GM23338 (cell line): Measurements from ENCODE around the gene TYMP. TPM values are rescaled to one million over a fixed set of nuclear protein-coding genes. Genes with fewer than 3 reads are reported as not detected.

Source experiments
- ATAC-seq: fragments of 200-7000 bp; cut with Tn5 transposase; 3 replicates; pipeline ENCODE4 v1.9.1; 2020
- DNase-seq: peaks from one replicate; pipeline ENCODE4 v3.0.0-alpha.2; 2015; ENCODE audit warnings: low spot score
- H2AFZ ChIP-seq: fragments of 200-600 bp; sonication (generic); 2 replicates; pipeline ENCODE4 v1.8.0; 2016; ENCODE audit warnings: antibody characterized with exemption, mild to moderate bottlenecking, moderate library complexity
- H3F3A ChIP-seq: fragments of 200-600 bp; sonication (generic); replicated peaks from 2 replicates; pipeline ENCODE4 v1.8.0; 2017; ENCODE audit warnings: antibody characterized with exemption, mixed run types, low read depth
- H3K27ac ChIP-seq: fragments of 200-600 bp; sonication (generic); 2 replicates; pipeline ENCODE4 v1.6.1; 2016; ENCODE audit warnings: low read depth
- H3K27me3 ChIP-seq: fragments of 200-600 bp; sonication (generic); 2 replicates; pipeline ENCODE4 v1.8.0; 2016; ENCODE audit warnings: mild to moderate bottlenecking, mixed run types, moderate library complexity; ENCODE audit not compliant: insufficient read depth
- H3K36me3 ChIP-seq: fragments of 200-600 bp; sonication (generic); 2 replicates; pipeline ENCODE4 v1.8.0; 2016; ENCODE audit warnings: mild to moderate bottlenecking; ENCODE audit not compliant: insufficient read depth
- H3K4me1 ChIP-seq: fragments of 200-600 bp; sonication (generic); 2 replicates; pipeline ENCODE4 v1.8.0; 2016; ENCODE audit warnings: mild to moderate bottlenecking, moderate library complexity; ENCODE audit not compliant: insufficient read depth
- H3K4me2 ChIP-seq: fragments of 200-600 bp; sonication (generic); 2 replicates; pipeline ENCODE4 v1.7.1; 2017; ENCODE audit warnings: mixed run types
- H3K4me3 ChIP-seq: fragments of 200-600 bp; sonication (generic); 2 replicates; pipeline ENCODE4 v1.6.1; 2016; ENCODE audit warnings: mixed run types
- H3K79me2 ChIP-seq: fragments of 200-600 bp; sonication (generic); replicated peaks from 2 replicates; pipeline ENCODE4 v1.8.0; 2017; ENCODE audit warnings: mild to moderate bottlenecking; ENCODE audit not compliant: insufficient read depth
- H3K9me2 ChIP-seq: fragments of 200-600 bp; sonication (generic); 2 replicates; pipeline ENCODE4 v1.8.0; 2017; ENCODE audit not compliant: insufficient read depth
- H4K20me1 ChIP-seq: fragments of 200-600 bp; sonication (generic); replicated peaks from 2 replicates; pipeline ENCODE4 v1.8.0; 2017; ENCODE audit warnings: mild to moderate bottlenecking; ENCODE audit not compliant: insufficient read depth
- H3K27ac Mint-ChIP-seq: 2 replicates; pipeline ENCODE4 v1.8.0; 2020; ENCODE audit warnings: inconsistent platforms, mild to moderate bottlenecking, moderate library complexity, mixed read lengths
- H3K27me3 Mint-ChIP-seq: 3 replicates; pipeline ENCODE4 v1.8.0; 2022; ENCODE audit warnings: low read depth, mild to moderate bottlenecking, moderate library complexity, mixed read lengths, inconsistent platforms; ENCODE audit not compliant: insufficient read depth, poor library complexity
- H3K36me3 Mint-ChIP-seq: 3 replicates; pipeline ENCODE4 v1.8.0; 2021; ENCODE audit warnings: low read depth, mild to moderate bottlenecking, inconsistent platforms, moderate library complexity, mixed read lengths
- H3K4me1 Mint-ChIP-seq: 3 replicates; pipeline ENCODE4 v1.8.0; 2020; ENCODE audit warnings: mild to moderate bottlenecking, inconsistent platforms, mixed read lengths
- H3K4me3 Mint-ChIP-seq: 3 replicates; pipeline ENCODE4 v1.8.0; 2021; ENCODE audit warnings: moderate library complexity, mild to moderate bottlenecking, inconsistent platforms, mixed read lengths
- H3K9me3 Mint-ChIP-seq: 3 replicates; pipeline ENCODE4 v1.8.0; 2020; ENCODE audit warnings: moderate library complexity, mild to moderate bottlenecking, inconsistent platforms, mixed read lengths
- CREB1 ChIP-seq: fragments of 250-450 bp; sonication (Bioruptor Pico); IDR thresholded peaks from 2 replicates; pipeline ENCODE4 v1.5.0; 2020; ENCODE audit warnings: low read depth, mild to moderate bottlenecking, moderate library complexity
- CTCF ChIP-seq, 2 experiments: fragments of 200-600 bp in 1 of 2; sonication (generic) in 1 of 2; conservative IDR thresholded peaks; 2 replicates each; pipeline versions ENCODE4 v1.5.1 to v1.6.1; 2016 to 2017; ENCODE audit warnings: antibody characterized with exemption in 2 of 2, low read depth in 2 of 2, mild to moderate bottlenecking in 2 of 2, moderate library complexity in 1 of 2
- EZH2 ChIP-seq: fragments of 200-600 bp; sonication (generic); IDR thresholded peaks from one replicate; pipeline ENCODE4 v1.8.0; 2017; ENCODE audit warnings: antibody characterized with exemption, mild to moderate bottlenecking, low read depth; ENCODE audit not compliant: unreplicated experiment
- EZH2phosphoT487 ChIP-seq: fragments of 200-600 bp; sonication (generic); IDR thresholded peaks from one replicate; pipeline ENCODE4 v1.8.1; 2018; ENCODE audit warnings: antibody characterized with exemption; ENCODE audit not compliant: unreplicated experiment
- JUNB ChIP-seq: IDR thresholded peaks from one replicate; pipeline ENCODE4 v1.6.1; 2016; ENCODE audit warnings: antibody characterized with exemption; ENCODE audit not compliant: unreplicated experiment
- NANOG ChIP-seq: IDR thresholded peaks from 2 replicates; pipeline ENCODE4 v1.6.1; 2016; ENCODE audit warnings: antibody characterized with exemption, borderline replicate concordance
- POLR2AphosphoS5 ChIP-seq: IDR thresholded peaks from 2 replicates; pipeline ENCODE4 v1.6.1; 2016; ENCODE audit warnings: antibody characterized with exemption, low read depth
- STAT1 ChIP-seq: IDR thresholded peaks from one replicate; pipeline ENCODE4 v1.6.1; 2016; ENCODE audit warnings: antibody characterized with exemption; ENCODE audit not compliant: unreplicated experiment
- ZNF114 ChIP-seq: fragments of 250-450 bp; sonication (Bioruptor Pico); IDR thresholded peaks from 2 replicates; pipeline ENCODE4 v1.5.0; 2020; ENCODE audit warnings: mild to moderate bottlenecking, moderate library complexity
- ZNF331 ChIP-seq: fragments of 250-450 bp; sonication (Bioruptor Pico); IDR thresholded peaks from 2 replicates; pipeline ENCODE4 v1.5.0; 2020; ENCODE audit warnings: low read depth, mild to moderate bottlenecking, moderate library complexity
- polyA plus RNA-seq: library from polyadenylated mRNA; unstranded; fragments of >200 nt; fragmentation: Nextera tagmentation; extraction: Ambion mirVana; gene quantifications from 2 replicates; pipeline ENCODE4 v1.2.1, GENCODE V29; 2016
- total RNA-seq: library from RNA; depleted of rRNA; stranded (reverse); fragments of >200 nt; shearing (Covaris generic); gene quantifications from 2 replicates; pipeline ENCODE4 v1.2.3, GENCODE V29; 2014
- TF ChIP-seq, protein P1 (sequence below): IDR thresholded peaks from 2 replicates; pipeline ENCODE4 v1.6.1; 2016; ENCODE audit warnings: antibody characterized with exemption
- TF ChIP-seq, protein P2 (sequence below): fragments of 250-450 bp; sonication (Bioruptor Pico); IDR thresholded peaks from 2 replicates; pipeline ENCODE4 v1.5.0; 2020; ENCODE audit warnings: mild to moderate bottlenecking, moderate library complexity
- TF ChIP-seq, protein P3 (sequence below): IDR thresholded peaks from one replicate; pipeline ENCODE4 v1.6.1; 2018; ENCODE audit warnings: antibody characterized with exemption; ENCODE audit not compliant: unreplicated experiment

TYMP gene
- total and polyA plus RNA-seq, 2 experiments from 2014 or later = 0.28 to 1.8 TPM

GRCh38 chr22:50489363-50490243 is 40.2 kb downstream of the TYMP start:
- peaks cover 13% of the 10 kb centered on the region for H3K27me3 Mint-ChIP-seq

More at GRCh38 chr22:50489363-50490243, 40.2 kb downstream of the TYMP start:
- H3K27me3 ChIP-seq = no peaks in the 10 kb centered on the region
- Mint-ChIP-seq H3K9me3 (no peaks in the 10 kb centered on the region), H3K27ac (no peak overlapping the region), H3K4me1 (peaks cover 3% of the 10 kb centered on the region; the same call in 1 of the 3 replicates), H3K36me3 (no peaks in the 10 kb centered on the region), H3K4me3 (no peak overlapping the region)
- TF ChIP-seq NANOG (no peak), CTCF (conservative IDR thresholded peaks at IDR 0.05; ENCODE audit: low read depth in 2 of 2) (no peak), ZNF331 (CRISPR knock-in tag) (no peak), STAT1 (no peak), POLR2AphosphoS5 (no peak), ZNF114 (no peak), JUNB (no peak), EZH2 (no peak), CREB1 (CRISPR knock-in tag) (no peak), EZH2phosphoT487 (no peak)
- TF ChIP-seq, protein P1, sequence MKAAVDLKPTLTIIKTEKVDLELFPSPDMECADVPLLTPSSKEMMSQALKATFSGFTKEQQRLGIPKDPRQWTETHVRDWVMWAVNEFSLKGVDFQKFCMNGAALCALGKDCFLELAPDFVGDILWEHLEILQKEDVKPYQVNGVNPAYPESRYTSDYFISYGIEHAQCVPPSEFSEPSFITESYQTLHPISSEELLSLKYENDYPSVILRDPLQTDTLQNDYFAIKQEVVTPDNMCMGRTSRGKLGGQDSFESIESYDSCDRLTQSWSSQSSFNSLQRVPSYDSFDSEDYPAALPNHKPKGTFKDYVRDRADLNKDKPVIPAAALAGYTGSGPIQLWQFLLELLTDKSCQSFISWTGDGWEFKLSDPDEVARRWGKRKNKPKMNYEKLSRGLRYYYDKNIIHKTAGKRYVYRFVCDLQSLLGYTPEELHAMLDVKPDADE = no peak
- TF ChIP-seq, protein P2, sequence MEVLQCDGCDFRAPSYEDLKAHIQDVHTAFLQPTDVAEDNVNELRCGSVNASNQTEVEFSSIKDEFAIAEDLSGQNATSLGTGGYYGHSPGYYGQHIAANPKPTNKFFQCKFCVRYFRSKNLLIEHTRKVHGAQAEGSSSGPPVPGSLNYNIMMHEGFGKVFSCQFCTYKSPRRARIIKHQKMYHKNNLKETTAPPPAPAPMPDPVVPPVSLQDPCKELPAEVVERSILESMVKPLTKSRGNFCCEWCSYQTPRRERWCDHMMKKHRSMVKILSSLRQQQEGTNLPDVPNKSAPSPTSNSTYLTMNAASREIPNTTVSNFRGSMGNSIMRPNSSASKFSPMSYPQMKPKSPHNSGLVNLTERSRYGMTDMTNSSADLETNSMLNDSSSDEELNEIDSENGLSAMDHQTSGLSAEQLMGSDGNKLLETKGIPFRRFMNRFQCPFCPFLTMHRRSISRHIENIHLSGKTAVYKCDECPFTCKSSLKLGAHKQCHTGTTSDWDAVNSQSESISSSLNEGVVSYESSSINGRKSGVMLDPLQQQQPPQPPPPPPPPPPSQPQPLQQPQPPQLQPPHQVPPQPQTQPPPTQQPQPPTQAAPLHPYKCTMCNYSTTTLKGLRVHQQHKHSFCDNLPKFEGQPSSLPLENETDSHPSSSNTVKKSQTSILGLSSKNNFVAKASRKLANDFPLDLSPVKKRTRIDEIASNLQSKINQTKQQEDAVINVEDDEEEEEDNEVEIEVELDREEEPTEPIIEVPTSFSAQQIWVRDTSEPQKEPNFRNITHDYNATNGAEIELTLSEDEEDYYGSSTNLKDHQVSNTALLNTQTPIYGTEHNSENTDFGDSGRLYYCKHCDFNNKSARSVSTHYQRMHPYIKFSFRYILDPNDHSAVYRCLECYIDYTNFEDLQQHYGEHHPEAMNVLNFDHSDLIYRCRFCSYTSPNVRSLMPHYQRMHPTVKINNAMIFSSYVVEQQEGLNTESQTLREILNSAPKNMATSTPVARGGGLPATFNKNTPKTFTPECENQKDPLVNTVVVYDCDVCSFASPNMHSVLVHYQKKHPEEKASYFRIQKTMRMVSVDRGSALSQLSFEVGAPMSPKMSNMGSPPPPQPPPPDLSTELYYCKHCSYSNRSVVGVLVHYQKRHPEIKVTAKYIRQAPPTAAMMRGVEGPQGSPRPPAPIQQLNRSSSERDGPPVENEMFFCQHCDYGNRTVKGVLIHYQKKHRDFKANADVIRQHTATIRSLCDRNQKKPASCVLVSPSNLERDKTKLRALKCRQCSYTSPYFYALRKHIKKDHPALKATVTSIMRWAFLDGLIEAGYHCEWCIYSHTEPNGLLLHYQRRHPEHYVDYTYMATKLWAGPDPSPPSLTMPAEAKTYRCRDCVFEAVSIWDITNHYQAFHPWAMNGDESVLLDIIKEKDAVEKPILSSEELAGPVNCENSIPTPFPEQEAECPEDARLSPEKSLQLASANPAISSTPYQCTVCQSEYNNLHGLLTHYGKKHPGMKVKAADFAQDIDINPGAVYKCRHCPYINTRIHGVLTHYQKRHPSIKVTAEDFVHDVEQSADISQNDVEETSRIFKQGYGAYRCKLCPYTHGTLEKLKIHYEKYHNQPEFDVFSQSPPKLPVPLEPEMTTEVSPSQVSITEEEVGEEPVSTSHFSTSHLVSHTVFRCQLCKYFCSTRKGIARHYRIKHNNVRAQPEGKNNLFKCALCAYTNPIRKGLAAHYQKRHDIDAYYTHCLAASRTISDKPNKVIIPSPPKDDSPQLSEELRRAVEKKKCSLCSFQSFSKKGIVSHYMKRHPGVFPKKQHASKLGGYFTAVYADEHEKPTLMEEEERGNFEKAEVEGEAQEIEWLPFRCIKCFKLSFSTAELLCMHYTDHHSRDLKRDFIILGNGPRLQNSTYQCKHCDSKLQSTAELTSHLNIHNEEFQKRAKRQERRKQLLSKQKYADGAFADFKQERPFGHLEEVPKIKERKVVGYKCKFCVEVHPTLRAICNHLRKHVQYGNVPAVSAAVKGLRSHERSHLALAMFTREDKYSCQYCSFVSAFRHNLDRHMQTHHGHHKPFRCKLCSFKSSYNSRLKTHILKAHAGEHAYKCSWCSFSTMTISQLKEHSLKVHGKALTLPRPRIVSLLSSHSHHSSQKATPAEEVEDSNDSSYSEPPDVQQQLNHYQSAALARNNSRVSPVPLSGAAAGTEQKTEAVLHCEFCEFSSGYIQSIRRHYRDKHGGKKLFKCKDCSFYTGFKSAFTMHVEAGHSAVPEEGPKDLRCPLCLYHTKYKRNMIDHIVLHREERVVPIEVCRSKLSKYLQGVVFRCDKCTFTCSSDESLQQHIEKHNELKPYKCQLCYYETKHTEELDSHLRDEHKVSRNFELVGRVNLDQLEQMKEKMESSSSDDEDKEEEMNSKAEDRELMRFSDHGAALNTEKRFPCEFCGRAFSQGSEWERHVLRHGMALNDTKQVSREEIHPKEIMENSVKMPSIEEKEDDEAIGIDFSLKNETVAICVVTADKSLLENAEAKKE (CRISPR knock-in tag) = no peak
- TF ChIP-seq, protein P3, sequence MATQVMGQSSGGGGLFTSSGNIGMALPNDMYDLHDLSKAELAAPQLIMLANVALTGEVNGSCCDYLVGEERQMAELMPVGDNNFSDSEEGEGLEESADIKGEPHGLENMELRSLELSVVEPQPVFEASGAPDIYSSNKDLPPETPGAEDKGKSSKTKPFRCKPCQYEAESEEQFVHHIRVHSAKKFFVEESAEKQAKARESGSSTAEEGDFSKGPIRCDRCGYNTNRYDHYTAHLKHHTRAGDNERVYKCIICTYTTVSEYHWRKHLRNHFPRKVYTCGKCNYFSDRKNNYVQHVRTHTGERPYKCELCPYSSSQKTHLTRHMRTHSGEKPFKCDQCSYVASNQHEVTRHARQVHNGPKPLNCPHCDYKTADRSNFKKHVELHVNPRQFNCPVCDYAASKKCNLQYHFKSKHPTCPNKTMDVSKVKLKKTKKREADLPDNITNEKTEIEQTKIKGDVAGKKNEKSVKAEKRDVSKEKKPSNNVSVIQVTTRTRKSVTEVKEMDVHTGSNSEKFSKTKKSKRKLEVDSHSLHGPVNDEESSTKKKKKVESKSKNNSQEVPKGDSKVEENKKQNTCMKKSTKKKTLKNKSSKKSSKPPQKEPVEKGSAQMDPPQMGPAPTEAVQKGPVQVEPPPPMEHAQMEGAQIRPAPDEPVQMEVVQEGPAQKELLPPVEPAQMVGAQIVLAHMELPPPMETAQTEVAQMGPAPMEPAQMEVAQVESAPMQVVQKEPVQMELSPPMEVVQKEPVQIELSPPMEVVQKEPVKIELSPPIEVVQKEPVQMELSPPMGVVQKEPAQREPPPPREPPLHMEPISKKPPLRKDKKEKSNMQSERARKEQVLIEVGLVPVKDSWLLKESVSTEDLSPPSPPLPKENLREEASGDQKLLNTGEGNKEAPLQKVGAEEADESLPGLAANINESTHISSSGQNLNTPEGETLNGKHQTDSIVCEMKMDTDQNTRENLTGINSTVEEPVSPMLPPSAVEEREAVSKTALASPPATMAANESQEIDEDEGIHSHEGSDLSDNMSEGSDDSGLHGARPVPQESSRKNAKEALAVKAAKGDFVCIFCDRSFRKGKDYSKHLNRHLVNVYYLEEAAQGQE = no peak
- no peaks in the 10 kb centered on the region for H3K4me1 ChIP-seq
- H3K9me2 ChIP-seq = no peaks in the 10 kb centered on the region
- no peak overlapping the region for H3K4me2 ChIP-seq
- H3K79me2 ChIP-seq = no peaks in the 10 kb centered on the region
- no peaks in the 10 kb centered on the region for H3F3A ChIP-seq
- H3K27ac ChIP-seq = no peak overlapping the region
- no peak overlapping the region for H3K4me3 ChIP-seq
- ATAC-seq = no peak; the same call in 2 of the 3 replicates
- no peak overlapping the region for H2AFZ ChIP-seq
- no peaks in the 10 kb centered on the region for H4K20me1 ChIP-seq
- no peak for DNase-seq
- H3K36me3 ChIP-seq = no peaks in the 10 kb centered on the region
